Peyer's patch (tissue), 4 donors: Measurements from ENCODE around the gene RCSD1.

Experiments
- POLR2A ChIP-seq, 2 donors: fragments of 450-650 bp; IDR thresholded peaks; one replicate each; pipeline ENCODE4 v1.5.1; 2017; ENCODE audit warnings: antibody characterized with exemption in 2 of 2, mild to moderate bottlenecking in 2 of 2, moderate library complexity in 2 of 2
- TF ChIP-seq, protein P1 (sequence below), 6 experiments: fragments of 450-650 bp in 4 of 6; fragments of 200-600 bp in 2 of 6; sonication (generic) in 1 of 6; IDR thresholded peaks; one replicate each; pipeline ENCODE4 v1.5.1; 2017 to 2019; ENCODE audit warnings: antibody characterized with exemption in 6 of 6, mild to moderate bottlenecking in 3 of 6, moderate library complexity in 1 of 6

- TF ChIP-seq, protein P1, sequence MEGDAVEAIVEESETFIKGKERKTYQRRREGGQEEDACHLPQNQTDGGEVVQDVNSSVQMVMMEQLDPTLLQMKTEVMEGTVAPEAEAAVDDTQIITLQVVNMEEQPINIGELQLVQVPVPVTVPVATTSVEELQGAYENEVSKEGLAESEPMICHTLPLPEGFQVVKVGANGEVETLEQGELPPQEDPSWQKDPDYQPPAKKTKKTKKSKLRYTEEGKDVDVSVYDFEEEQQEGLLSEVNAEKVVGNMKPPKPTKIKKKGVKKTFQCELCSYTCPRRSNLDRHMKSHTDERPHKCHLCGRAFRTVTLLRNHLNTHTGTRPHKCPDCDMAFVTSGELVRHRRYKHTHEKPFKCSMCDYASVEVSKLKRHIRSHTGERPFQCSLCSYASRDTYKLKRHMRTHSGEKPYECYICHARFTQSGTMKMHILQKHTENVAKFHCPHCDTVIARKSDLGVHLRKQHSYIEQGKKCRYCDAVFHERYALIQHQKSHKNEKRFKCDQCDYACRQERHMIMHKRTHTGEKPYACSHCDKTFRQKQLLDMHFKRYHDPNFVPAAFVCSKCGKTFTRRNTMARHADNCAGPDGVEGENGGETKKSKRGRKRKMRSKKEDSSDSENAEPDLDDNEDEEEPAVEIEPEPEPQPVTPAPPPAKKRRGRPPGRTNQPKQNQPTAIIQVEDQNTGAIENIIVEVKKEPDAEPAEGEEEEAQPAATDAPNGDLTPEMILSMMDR (IDR thresholded peaks at IDR 0.05), result no peak
- no peak for TF ChIP-seq POLR2A (IDR thresholded peaks at IDR 0.05)
These were observed 118.0 kb downstream of the RCSD1 start for GRCh38 chr1:167747988-167748387.
